ENCODE data around the gene AUP1. TPM values are rescaled to one million over a fixed set of nuclear protein-coding genes. Genes with fewer than 3 reads are reported as not detected.

Gene AUP1
- total RNA-seq, 1 experiment from 2014 or later, result 140 TPM

GRCh38 chr2:74537140-74537539 is 7.6 kb upstream of the AUP1 start:
- no peak for DNase-seq (ENCODE audit: low read depth)

DNA sequence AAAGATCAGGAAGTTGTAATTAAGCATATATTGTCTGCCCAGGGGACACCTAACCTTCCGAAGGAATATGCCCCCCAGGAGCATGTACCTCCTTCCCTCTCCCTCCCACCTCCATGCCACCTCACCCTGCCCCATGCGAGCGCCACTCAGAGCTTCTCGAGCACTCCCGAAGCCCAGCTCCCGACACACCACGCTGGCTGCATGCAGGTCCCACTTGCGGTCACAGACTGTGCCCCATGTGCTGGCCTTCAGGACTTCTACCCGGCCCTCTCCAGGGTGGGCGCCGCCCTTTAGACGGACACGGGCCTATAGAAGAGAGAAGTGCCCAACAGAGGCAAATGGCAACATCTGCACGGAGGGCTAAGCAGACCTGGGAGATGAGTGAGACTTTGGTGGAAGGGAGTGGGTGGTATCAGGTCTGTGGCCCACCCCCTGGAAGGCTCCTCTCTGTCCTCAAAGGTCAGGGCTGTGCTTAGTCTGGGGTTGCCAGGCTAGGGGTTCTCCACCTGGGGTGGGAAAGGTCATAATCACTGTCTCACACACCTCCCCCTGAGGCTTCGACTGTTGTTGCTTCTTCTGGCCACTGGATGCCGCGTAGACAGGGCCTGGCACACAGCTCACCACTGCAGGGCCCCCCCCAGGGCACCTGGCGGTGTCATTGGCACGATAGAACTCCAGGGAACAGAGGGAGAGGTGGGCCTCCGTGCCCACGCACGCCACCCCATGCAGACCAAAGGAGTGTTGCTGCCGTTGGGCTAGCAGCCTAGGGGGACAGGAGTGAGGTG is 6.9 kb upstream of the AUP1 start:
- DNase-seq (ENCODE audit: low read depth), result no peak

DNA sequence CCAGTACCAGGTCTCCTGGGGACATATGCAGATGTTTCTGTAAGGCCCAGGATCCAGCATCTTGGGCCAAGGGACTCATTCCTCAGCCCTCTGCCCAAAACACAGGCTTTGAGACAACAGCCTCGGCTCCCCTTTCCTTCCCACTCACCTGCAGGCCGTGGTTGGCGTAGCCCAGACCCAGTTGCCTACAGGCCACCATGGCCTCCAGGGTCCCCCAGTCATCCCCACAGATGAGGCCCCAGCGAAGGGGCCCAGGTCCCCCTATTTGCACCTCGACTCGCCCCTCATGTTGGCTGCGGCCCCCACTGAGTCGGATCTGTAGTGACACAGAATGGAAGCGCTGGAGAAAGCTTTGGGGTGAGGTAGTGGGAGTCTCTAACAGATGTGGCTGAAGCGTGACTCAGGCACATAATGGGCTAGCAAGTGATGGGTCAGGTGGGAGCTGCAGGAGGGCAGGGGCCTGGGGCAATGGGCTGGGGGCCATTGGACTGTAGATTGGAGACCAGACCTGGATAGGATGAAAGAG is 6.0 kb upstream of the AUP1 start:
- DNase-seq (ENCODE audit: low read depth), result no peak

DNA sequence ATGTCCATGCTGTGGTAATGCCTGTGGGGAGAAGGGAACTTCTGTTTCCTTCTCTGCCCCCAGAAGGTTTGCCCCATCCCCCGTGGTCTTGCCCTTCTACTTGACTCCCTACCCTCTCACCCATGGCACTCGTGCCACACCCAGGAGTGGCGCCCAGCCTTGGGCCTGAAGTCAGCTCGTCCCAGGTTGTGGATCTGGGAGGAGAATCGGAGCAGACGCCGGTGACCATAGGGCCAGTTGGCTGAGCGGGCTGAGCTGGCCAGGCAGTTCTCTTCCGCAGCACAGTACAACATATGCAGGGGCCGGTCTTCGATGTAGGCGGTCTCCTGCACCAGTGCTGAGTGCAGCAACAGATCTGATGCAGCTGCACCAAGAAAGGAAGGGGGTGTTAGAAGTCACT is 4.9 kb upstream of the AUP1 start:
- DNase-seq (ENCODE audit: low read depth), result no peak

DNA sequence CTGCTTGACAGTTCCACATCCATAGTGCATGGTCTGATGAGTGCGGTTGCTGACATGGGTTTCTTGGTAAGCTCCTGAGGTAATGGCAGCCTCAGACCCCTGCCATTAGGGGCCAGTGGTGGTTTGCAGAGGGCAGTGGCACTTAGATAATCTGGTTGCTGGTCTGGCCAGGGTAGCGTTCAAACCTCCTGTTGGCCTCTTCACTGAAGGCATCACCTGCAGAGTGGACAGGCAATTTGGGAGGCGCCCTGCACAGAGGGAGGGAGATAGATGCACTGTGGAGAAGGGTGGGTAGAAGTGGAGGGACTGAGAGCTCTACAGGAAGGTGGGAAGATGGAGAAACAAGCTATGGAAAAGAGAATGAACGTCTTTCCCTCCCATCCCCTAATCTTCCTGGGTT is 4.0 kb upstream of the AUP1 start:
- DNase-seq (ENCODE audit: low read depth), result no peak

DNA sequence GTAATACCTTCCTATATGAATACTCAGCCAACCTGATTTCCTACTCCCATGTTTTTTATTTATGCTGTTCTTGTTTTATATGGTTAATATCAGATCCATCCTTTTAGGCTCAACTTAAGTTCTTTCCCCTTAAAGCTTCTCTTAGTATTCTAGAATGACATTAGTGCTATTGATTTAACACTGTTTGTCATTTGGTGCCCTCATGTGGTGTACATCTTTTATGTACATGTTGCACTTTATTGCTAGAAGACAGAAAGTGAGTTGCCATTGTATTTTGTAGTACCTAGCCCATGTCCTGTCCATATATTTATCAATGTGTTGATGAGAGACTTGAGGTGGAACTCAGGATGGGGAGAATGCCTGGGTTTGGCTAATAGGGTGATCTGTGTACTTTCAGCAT is 2.7 kb upstream of the AUP1 start:
- DNase-seq (ENCODE audit: low read depth), result peak; percentile 57

DNA sequence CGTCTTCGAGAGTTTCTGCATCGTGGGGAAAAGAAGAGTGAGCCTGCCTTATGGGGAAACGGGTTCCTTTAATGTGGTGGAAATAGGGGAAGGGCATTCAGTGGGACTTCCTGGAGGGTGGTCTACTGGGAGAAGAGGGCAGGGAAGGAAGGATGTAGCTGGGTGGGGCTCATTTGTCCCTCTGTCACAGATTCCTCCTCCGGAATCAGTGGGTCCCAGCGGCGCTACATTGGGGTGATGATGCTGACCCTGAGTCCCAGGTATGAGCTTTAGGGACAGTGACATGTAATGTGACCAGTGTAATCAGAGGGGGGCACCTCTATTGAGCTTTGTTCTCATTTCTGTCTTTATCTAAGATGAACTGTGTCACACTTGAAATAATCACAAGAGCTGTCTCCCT is 2.2 kb upstream of the AUP1 start:
- DNase-seq (ENCODE audit: low read depth), result no peak

- peak; percentile 31 for DNase-seq (ENCODE audit: low read depth)
Measured at GRCh38 chr2:74530239-74531187, 1.0 kb upstream of the AUP1 start.

DNA sequence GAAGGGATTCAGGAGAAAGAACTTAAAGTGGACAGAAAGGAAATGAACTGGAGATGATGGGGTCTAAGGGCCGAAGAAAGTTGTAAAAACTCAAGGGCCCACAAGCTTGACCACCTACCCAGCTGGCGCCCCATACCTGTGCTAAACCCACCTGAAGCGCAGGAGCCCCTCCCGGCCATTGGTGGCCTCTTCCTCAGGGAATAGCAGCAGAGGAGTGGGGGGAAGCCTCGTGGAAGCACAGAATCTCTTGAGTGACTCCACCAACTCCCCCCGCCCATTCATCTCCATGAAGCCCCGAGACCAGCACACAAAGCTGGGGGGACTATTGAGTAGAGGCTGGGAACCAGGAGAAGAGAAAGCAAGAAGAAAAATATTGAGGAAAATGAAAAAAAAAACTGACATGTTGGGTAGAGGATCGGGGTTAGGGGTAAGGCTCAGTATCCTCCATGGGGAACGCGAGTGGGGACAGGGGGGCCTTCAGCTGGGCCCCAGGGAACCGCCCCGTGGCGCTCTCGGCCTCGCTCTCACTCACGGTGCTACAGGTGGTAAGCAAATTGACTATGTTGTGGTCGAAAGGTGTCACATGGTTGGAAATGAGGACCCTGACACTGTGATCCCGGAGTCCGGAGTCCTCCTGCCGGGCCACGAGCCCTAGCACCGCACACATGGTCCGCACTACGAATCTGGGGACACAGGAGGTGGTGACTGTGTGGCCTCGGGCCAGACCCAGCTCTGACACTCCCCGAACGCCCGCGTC is 728 bp downstream of the AUP1 start:
- no peak for DNase-seq (ENCODE audit: low read depth)

DNA sequence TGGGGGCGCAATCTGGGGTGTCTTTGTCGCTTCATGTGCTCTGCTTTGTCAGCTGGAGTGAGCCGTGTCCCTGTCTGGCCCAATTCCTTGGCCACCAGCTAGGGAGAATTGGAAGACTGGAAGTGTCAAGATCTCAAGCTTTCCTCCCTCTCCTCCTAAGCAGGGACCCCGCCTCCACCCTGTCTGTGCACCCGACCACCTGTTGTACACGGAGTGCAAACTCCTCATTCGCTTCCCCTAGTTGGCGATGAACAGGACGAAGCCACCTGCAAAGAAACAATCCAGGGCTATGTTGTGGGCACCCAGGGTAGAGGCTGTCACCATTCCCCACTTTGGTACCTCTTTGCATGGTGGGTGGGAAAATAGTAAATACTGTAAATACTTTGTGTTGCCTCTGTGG is 1.8 kb downstream of the AUP1 start:
- no peak for DNase-seq (ENCODE audit: low read depth)

- DNase-seq (ENCODE audit: low read depth), result no peak
Measured at GRCh38 chr2:74526649-74527230, 2.8 kb downstream of the AUP1 start.

- no peak for DNase-seq (ENCODE audit: low read depth)
Measured at GRCh38 chr2:74525717-74526648, 3.5 kb downstream of the AUP1 start, which contains the start of gene DQX1. Gene DQX1 (minus strand): TSS chr2:74526231. CDS start chr2:74525729, 502 bp downstream.

DNA sequence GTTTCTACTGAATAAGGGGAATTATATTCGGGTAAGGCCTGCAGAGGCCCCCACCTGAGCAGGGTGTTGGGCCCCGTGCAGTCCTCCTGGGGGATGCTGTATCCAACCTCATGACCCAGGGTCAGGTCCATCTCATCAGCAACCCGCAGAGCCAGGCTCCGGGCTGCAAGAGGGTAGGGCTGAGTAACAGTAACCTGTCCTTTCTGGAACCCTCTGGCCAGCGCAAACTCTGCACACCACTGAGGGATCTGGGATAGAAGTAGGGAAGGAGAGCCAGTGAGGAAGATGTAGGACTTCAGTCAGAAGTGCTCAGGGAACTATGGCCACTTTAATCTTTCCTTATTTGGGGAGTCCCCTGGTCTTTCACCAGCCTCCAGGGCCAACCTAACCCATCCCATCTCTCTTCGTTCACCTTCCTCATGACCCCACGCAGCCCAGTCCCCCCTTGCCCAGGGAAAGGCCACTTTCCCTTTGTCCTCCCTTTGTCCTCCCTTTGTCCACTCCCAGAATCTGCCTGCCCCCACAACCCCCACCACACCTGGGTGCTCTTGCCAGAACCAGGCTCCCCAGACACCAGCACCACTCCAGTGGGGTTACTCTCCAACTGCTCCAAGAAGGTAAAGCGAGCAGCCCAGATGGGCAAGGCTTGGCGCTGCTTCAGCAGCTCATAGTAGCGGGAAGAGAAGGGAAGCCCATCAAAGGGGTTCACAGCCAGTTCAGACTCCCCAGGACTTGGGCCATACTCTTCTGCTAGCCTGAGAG is 4.4 kb downstream of the AUP1 start:
- DNase-seq (ENCODE audit: low read depth), result no peak

- DNase-seq (ENCODE audit: low read depth), result no peak
Measured at GRCh38 chr2:74524005-74524404, 5.5 kb downstream of the AUP1 start.

- no peak for DNase-seq (ENCODE audit: low read depth)
Measured at GRCh38 chr2:74522516-74522915, 7.0 kb downstream of the AUP1 start.

DNA sequence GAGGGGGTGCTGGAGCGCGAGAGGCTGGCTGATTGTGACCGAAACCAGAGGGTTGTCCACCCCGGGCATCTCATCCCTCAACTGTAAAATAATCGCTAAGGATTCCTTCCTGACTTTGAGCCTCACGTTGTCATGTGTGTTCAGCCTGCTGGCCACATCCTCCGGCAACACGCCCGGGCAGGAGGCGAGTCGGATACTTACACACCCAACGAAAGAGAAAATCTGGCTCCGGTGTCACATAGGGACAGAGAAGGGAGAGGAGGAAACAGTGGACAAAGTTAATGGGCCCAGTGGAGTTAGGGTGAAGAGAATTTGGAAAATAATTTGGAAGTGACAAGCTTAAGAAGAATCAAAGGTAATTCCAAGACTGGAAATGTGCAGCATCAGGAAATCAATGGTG is 12.9 kb downstream of the AUP1 start:
- DNase-seq (ENCODE audit: low read depth), result no peak

GRCh38 chr2:74515981-74516633 is 13.4 kb downstream of the AUP1 start:
- no peak for DNase-seq (ENCODE audit: low read depth)

GRCh38 chr2:74515271-74515980 is 14.1 kb downstream of the AUP1 start:
- no peak for DNase-seq (ENCODE audit: low read depth)
